GM12872 (cell line): Measurements from ENCODE around the gene PGPEP1.

ENCODE experiments used
- TF ChIP-seq, protein P1 (sequence below): IDR thresholded peaks from 3 replicates; pipeline ENCODE4 v1.5.1; 2011; ENCODE audit warnings: low read depth, mild to moderate bottlenecking, low read length, moderate library complexity; ENCODE audit not compliant: insufficient read depth

PGPEP1 gene

DNA sequence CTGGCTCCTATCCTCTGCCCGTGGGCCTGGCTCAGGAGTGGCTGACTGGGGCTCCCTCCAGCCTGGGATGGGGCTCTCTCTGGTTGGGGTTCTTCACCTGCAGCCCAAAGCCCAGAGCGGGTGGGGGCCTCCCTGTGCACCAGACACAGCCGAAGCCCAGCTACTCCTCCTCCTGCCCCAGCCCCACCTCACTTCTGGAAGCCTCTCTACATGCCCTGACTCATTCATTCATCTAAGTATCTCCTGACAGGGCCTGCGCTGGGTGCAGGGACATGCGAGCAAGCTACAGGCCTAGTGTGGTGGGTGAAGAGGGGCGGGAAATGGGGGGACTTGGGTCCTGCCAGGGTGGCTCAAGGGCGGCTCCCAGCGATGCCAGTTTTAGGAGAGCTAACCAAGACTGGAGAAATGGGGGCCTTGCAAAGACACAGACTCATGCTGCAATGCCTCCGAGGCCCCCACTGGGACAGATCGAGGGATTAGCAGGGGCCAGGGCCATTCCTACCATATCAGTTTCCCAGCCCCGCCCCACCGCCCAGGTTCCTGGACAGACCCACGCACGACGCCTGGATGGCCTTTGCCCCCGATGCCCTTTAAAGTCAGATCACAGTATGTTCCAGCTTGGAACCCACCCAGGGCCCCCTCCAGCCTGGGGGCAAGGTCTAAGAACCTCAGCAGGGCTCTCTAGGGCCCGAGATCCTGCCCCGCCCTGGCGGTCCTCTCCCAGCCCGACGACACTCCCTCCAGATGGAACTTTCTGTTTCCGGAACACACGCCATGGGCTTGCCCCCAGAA is 30.1 kb upstream of the PGPEP1 start:
- TF ChIP-seq, protein P1, sequence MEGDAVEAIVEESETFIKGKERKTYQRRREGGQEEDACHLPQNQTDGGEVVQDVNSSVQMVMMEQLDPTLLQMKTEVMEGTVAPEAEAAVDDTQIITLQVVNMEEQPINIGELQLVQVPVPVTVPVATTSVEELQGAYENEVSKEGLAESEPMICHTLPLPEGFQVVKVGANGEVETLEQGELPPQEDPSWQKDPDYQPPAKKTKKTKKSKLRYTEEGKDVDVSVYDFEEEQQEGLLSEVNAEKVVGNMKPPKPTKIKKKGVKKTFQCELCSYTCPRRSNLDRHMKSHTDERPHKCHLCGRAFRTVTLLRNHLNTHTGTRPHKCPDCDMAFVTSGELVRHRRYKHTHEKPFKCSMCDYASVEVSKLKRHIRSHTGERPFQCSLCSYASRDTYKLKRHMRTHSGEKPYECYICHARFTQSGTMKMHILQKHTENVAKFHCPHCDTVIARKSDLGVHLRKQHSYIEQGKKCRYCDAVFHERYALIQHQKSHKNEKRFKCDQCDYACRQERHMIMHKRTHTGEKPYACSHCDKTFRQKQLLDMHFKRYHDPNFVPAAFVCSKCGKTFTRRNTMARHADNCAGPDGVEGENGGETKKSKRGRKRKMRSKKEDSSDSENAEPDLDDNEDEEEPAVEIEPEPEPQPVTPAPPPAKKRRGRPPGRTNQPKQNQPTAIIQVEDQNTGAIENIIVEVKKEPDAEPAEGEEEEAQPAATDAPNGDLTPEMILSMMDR: no peak

DNA sequence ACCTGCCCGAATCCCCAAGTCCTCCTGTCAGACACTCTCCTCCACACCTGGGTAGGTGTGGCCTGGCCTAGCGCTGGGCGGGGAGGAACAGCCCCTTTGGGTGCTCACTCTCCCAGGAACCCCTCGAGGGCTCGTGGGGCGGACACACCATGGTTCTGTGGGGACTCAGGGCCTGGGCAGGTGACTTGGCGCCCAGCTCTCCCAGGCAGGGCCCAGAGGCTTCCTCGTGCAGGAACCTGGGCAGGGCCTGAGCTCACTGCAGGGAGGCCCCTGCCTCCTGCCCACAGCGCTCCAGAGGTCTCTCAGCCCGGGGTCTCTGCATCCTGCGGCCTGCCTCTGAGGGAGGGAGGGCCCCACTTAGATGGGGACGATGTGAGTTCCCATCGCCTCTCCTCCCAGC is 29.4 kb upstream of the PGPEP1 start:
- TF ChIP-seq, protein P1: no peak

DNA sequence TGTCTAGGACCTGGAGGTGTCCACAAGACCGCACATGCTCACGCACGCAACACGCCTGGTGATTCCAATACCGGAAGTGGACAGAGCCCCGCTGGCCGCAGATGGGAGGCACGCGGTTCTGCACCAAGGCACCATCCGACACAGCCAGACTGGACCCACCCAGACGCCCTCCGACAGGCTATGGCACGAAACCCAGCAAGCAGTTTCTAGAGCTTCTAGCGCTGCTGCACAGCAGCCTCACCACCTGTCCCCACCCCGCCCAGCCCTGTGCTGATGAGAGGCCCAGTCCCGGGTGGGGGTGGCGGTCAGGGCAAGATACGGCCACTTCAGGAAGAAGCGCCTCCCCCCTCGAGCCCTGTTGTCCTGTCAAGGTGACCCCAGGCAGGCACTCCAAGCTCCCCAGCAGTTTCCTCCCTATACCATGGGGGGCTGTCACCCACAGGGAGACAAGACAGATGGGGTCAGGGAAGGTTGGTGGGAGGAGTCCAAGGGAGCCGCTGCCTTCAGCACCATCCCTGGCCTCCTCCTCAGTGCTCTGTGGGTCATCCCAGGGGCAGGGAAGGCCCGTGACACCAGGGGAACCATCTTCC is 28.8 kb upstream of the PGPEP1 start:
- TF ChIP-seq, protein P1: no peak

DNA sequence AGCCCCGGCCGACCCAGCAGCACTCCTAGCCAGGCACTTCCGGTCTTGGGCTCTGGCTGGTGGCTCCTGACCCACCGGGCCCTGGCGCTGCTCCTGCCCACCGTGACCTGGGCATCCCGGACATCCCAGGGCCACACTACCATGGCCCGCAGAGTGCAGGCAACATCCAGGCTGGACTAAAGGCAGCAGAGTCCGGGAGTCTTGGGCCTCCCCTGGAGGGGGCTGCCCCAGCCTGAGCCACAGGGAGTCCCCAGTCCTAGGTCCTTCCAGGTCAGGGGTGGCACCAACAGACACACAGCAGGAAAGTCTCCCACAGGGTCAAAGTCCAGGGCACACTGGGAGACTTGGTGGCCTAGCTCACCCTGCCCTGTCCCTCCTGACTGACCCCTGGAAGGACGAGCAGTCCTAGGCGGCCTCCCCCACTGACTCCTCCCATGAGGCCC is 28.3 kb upstream of the PGPEP1 start:
- TF ChIP-seq, protein P1: no peak

DNA sequence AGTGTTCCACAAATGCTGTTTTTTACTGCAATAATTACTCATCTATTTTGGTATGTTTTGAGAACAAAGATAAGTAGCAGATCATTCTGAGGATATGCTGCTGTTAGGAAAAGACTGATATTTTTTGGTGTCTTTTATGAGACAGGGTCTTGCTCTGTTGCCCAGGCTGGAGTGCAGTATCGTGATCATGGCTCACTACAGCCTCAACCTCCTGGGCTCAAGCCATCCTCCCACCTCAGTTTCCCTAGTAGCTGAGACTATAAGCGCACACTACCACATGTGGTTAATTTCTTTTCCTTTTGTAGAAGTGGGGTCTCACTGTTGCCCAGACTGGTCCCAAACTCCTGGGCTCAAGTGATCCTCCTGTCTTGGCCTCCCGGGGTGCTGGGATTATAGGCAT is 27.0 kb upstream of the PGPEP1 start:
- TF ChIP-seq, protein P1: no peak

DNA sequence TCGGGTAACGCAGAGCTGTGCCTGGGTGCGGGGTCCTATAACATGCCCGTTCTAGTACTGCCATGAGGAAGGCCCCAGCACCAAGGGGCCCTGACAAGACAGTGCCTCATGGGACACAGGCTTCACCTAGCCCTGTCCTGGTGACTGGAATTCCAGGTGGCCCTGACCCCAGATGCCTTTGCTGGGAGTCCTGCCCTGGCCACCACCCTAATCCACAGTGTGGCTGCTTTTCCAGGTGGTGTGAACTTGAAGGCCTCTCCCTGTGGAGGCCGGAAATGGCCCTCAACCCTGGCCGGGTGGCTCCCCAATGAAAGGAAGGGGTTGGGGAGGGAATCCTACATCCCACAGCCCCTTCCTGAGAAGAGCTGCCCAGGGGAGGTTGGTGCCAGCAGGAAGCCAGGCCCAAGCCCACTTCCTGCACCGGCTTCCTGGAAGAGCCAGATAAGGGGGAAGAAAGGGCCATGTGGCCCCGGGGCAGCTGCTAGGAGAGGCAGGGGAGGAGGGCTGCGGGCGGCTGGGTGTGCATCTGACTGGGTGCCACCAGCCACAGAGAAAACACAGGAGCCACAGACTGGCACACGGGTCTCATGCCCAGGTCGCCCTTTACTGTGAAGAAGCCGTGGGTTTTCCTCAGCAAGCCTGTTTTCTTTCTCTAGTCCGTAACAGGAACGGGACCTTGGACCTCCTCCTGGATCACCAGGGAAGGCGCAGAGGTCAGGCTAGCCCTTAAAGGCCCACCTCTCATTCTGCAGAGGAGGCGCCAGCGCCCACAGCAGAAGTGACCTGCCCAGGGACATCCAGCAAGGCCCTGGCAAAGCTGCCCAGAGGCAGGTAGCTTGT is 22.2 kb upstream of the PGPEP1 start:
- TF ChIP-seq, protein P1: no peak

DNA sequence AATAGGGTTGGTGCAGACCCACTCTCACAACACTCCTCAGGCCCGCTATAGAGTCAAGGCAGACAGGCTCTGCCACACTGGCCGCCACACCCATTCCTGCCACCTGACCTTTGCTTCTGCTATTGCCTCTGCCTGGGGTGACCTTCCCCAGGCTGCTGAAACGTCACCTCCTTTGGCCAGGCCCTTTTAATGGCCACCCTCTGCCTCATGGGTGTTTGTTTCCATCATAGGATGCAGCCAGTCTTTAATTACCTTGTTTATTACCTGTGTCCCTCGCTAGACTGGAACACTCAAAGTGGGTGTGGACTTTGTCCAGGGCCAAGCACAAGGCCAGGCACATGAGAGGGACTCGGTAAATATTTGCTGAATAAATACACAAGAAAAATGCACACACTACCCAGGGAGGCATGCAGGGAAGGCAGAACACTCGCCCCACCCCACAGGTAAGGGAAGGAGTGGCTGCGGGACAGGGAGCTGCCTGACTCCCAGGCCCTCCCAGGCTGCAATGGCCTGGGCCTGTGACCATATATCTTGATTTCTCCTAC is 20.7 kb upstream of the PGPEP1 start:
- TF ChIP-seq, protein P1: no peak
